ACC112 (cell line): Measurements from ENCODE around the gene GALNT14.

Experiments
- H2AFZ ChIP-seq: fragments of 200-600 bp; sonication (generic); one replicate; pipeline ENCODE4 v1.6.0; 2017; ENCODE audit warnings: antibody characterized with exemption, low read length; ENCODE audit not compliant: unreplicated experiment
- H3K27ac ChIP-seq: fragments of 200-600 bp; sonication (generic); 2 replicates; pipeline ENCODE4 v1.5.1; 2014; ENCODE audit warnings: low read depth, mild to moderate bottlenecking, antibody characterized with exemption, low read length, moderate library complexity
- H3K27me3 ChIP-seq: fragments of 200-600 bp; sonication (generic); 2 replicates; pipeline ENCODE4 v1.6.1; 2014; ENCODE audit warnings: mild to moderate bottlenecking, antibody characterized with exemption, low read length, moderate library complexity, mixed read lengths; ENCODE audit not compliant: insufficient read depth
- H3K36me3 ChIP-seq: fragments of 200-600 bp; sonication (generic); 2 replicates; pipeline ENCODE4 v1.6.1; 2016; ENCODE audit warnings: mild to moderate bottlenecking, antibody characterized with exemption, low read length, moderate library complexity, mixed read lengths; ENCODE audit not compliant: insufficient read depth
- H3K4me1 ChIP-seq: fragments of 200-600 bp; sonication (generic); one replicate; pipeline ENCODE4 v1.6.1; 2016; ENCODE audit warnings: low read length, mixed read lengths; ENCODE audit not compliant: insufficient read depth, unreplicated experiment, control insufficient read depth
- H3K4me3 ChIP-seq: fragments of 200-600 bp; sonication (generic); 2 replicates; pipeline ENCODE4 v1.5.1; 2014; ENCODE audit warnings: mild to moderate bottlenecking, low read depth, low read length
- H3K79me2 ChIP-seq: fragments of 200-600 bp; sonication (generic); one replicate; pipeline ENCODE4 v1.6.0; 2016; ENCODE audit warnings: low read length; ENCODE audit not compliant: control insufficient read depth, unreplicated experiment, insufficient read depth

Gene GALNT14

GRCh38 chr2:31134480-31134879, 3.8 kb downstream of the GALNT14 start:
- H3K4me1 ChIP-seq: no peaks in the 10 kb centered on the region
- no peak overlapping the region for H3K27ac ChIP-seq
- H3K27me3 ChIP-seq: peaks cover 60% of the 10 kb centered on the region
- no peak overlapping the region for H2AFZ ChIP-seq
- H3K79me2 ChIP-seq: no peaks in the 10 kb centered on the region
- H3K4me3 ChIP-seq: no peak overlapping the region
- H3K36me3 ChIP-seq: no peaks in the 10 kb centered on the region

- peaks cover 49% of the 10 kb centered on the region for H3K27me3 ChIP-seq
- H3K79me2 ChIP-seq: no peaks in the 10 kb centered on the region
- no peak overlapping the region for H3K4me3 ChIP-seq
- H2AFZ ChIP-seq: no peak overlapping the region
- no peaks in the 10 kb centered on the region for H3K36me3 ChIP-seq
- H3K27ac ChIP-seq: no peak overlapping the region
- H3K4me1 ChIP-seq: no peaks in the 10 kb centered on the region
These were observed 5.5 kb downstream of the GALNT14 start for GRCh38 chr2:31132786-31133185.

GRCh38 chr2:31131871-31132270, 6.4 kb downstream of the GALNT14 start:
- Histone ChIP-seq H3K36me3 (no peaks in the 10 kb centered on the region), H2AFZ (no peak overlapping the region), H3K27ac (no peak overlapping the region), H3K27me3 (peaks cover 40% of the 10 kb centered on the region), H3K4me1 (no peaks in the 10 kb centered on the region), H3K79me2 (no peaks in the 10 kb centered on the region), H3K4me3 (no peak overlapping the region)

- H2AFZ ChIP-seq: no peak overlapping the region
- H3K27me3 ChIP-seq: peaks cover 17% of the 10 kb centered on the region; the same call in 1 of the 2 replicates
- no peak overlapping the region for H3K4me3 ChIP-seq
- no peaks in the 10 kb centered on the region for H3K4me1 ChIP-seq
- no peaks in the 10 kb centered on the region for H3K79me2 ChIP-seq
- no peaks in the 10 kb centered on the region for H3K36me3 ChIP-seq
- H3K27ac ChIP-seq: no peak overlapping the region
These were observed 8.7 kb downstream of the GALNT14 start for GRCh38 chr2:31129375-31130171.

- H3K79me2 ChIP-seq: no peaks in the 10 kb centered on the region
- H3K27ac ChIP-seq: no peak overlapping the region
These were observed 10.3 kb downstream of the GALNT14 start for GRCh38 chr2:31127931-31128330.

GRCh38 chr2:31125918-31126695, 12.1 kb downstream of the GALNT14 start:
- no peaks in the 10 kb centered on the region for H3K79me2 ChIP-seq
- H3K4me3 ChIP-seq: no peak overlapping the region
- no peak overlapping the region for H2AFZ ChIP-seq
- H3K4me1 ChIP-seq: no peaks in the 10 kb centered on the region
- H3K36me3 ChIP-seq: no peaks in the 10 kb centered on the region
- peaks cover 5% of the 10 kb centered on the region; the same call in 1 of the 2 replicates for H3K27me3 ChIP-seq
- no peak overlapping the region for H3K27ac ChIP-seq

More at GRCh38 chr2:31127931-31128330, 10.3 kb downstream of the GALNT14 start:
- peaks cover 5% of the 10 kb centered on the region; the same call in 1 of the 2 replicates for H3K27me3 ChIP-seq
- no peak overlapping the region for H2AFZ ChIP-seq
- H3K36me3 ChIP-seq: no peaks in the 10 kb centered on the region
- no peaks in the 10 kb centered on the region for H3K4me1 ChIP-seq
- no peak overlapping the region for H3K4me3 ChIP-seq

- Histone ChIP-seq H3K4me1 (no peaks in the 10 kb centered on the region), H3K4me3 (no peak overlapping the region), H3K27me3 (peaks cover 5% of the 10 kb centered on the region; the same call in 1 of the 2 replicates), H3K79me2 (no peaks in the 10 kb centered on the region), H3K27ac (no peak overlapping the region), H3K36me3 (no peaks in the 10 kb centered on the region), H2AFZ (no peak overlapping the region)
These were observed 13.3 kb downstream of the GALNT14 start for GRCh38 chr2:31124904-31125303.

- Histone ChIP-seq H3K4me3 (no peak overlapping the region), H3K27me3 (no peaks in the 10 kb centered on the region), H3K27ac (no peak overlapping the region), H3K79me2 (no peaks in the 10 kb centered on the region), H3K4me1 (no peaks in the 10 kb centered on the region), H3K36me3 (no peaks in the 10 kb centered on the region), H2AFZ (no peak overlapping the region)
These were observed 16.1 kb downstream of the GALNT14 start for GRCh38 chr2:31122133-31122532.

GRCh38 chr2:31113765-31114164, 24.5 kb downstream of the GALNT14 start:
- Histone ChIP-seq H3K4me3 (no peak overlapping the region), H2AFZ (no peak overlapping the region), H3K4me1 (no peaks in the 10 kb centered on the region), H3K36me3 (no peaks in the 10 kb centered on the region), H3K27me3 (no peaks in the 10 kb centered on the region), H3K79me2 (no peaks in the 10 kb centered on the region), H3K27ac (no peak overlapping the region)

- Histone ChIP-seq H3K79me2 (no peaks in the 10 kb centered on the region), H3K36me3 (no peaks in the 10 kb centered on the region)
These were observed 25.7 kb downstream of the GALNT14 start for GRCh38 chr2:31112544-31112943.

More at GRCh38 chr2:31112544-31112943, 25.7 kb downstream of the GALNT14 start:
- Histone ChIP-seq H3K4me1 (no peaks in the 10 kb centered on the region), H3K27ac (no peak overlapping the region), H3K27me3 (no peaks in the 10 kb centered on the region), H3K4me3 (no peak overlapping the region), H2AFZ (no peak overlapping the region)
